GM21576 (cell line): ENCODE results near the gene SBNO2.

Experiments
- ATAC-seq: cut with Tn5 transposase; IDR thresholded peaks from one replicate; pipeline ENCODE4 v1.9.1; 2021; ENCODE audit warnings: mild to moderate bottlenecking, moderate library complexity; ENCODE audit not compliant: unreplicated experiment

SBNO2 gene

DNA sequence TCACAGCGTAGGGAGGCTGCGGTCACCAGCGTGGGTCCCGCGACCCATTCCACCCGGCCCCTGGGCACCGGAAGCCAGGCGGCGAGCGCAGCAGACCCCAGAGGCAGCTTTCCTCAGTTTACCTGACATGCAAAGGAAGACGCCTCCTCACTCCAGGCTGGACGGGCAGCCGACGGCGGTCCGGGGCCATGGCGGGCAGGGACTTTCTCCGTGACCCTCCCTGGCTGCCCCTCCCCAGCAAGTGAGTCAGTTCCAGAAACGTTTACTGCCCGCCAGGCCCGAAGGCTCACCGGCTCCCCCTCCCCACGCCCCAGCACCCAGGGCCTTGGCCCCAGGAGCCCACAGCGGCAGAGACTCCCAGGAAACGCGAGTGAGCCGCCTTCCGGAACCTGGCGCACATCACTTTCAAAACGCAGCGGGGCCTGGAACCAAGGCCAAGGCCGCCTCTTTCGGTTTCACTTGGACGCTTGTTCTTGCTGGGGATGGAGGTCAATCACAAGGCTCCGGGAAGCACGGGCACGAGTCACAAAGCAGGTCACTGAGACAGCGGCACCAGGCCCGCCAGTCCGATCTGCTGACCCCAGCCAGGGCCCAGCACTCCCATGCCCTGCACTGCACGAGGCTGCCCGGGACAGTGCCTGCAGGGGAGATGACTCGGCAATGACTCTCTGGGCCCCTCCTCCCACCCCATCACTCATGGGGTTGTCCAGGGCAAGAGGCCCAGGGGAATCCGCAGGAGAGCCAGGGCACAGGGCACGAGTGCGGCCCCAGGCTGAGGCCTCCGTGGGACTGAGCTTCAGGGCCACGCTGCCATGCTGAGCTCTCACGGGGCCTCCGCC lies 5.3 kb downstream of the SBNO2 start:
- no peak for ATAC-seq

- ATAC-seq: no peak
Measured at GRCh38 chr19:1167687-1168571, 6.1 kb downstream of the SBNO2 start.

GRCh38 chr19:1166872-1167573 lies 7.0 kb downstream of the SBNO2 start:
- ATAC-seq: no peak

GRCh38 chr19:1164684-1165531 lies 9.2 kb downstream of the SBNO2 start:
- ATAC-seq: no peak

DNA sequence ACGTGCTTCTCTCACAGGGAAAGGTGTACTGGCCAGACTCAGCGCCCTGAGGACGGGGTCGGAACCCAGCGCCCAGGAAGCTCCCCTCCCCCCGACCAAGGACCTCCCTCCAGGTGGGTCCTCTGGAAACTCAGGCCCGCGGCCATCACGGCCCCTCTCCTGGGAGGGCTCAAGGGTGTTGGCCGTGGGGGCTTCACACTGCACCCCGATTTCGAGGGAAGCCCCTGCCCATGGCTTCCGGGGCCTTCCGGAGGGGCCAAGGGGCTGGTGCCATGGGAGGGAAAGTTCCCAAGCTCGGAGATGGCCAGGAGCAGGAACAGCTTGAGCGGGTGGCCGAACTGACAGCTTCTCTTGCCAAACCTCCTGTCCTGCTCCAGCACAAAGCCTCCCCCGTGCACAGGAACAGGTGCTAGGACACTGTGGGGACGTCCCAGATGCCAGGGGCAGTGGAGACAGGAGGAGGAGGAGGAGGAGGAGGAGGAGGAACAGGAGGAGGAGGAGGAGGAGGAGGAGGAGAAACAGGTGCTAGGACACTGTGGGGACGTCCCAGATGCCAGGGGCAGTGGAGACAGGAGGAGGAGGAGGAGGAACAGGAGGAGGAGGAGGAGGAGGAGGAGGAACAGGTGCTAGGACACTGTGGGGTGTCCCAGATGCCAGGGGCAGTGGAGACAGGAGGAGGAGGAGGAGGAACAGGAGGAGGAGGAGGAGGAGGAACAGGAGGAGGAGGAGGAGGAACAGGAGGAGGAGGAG lies 10.0 kb downstream of the SBNO2 start:
- no peak for ATAC-seq

DNA sequence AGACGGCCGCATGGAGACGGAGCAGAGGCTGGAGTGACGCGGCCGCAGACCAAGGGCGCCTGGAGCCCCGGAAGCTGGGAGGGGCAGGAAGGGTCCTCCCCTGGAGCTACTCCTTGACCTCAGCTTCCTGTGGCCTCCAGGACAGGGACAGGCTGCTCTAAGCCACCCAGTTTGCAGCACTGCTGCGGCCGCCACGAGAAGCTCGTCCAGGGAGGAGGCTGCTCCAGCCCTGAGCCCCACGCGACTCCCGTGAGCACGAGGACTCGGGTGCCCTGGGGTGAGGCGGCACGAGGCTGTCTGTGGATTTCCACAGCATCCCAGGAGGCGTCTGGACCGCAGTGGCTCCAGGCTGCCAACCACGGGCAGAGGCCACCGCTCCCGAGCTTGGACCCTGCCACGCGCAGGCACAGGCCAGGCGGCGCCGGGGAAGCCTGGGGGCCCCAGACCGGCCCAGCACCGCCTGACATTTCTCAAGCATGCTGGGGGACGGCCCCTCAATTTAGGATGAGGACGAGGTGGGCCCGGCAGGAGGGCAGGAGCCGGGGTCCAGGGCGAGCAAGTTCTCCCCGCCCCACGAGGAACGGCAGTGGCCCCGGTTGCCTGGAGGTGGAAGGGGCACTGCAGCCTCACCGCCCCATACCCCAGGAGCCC lies 10.7 kb downstream of the SBNO2 start:
- ATAC-seq: no peak

GRCh38 chr19:1162404-1163282 lies 11.4 kb downstream of the SBNO2 start:
- ATAC-seq: no peak

DNA sequence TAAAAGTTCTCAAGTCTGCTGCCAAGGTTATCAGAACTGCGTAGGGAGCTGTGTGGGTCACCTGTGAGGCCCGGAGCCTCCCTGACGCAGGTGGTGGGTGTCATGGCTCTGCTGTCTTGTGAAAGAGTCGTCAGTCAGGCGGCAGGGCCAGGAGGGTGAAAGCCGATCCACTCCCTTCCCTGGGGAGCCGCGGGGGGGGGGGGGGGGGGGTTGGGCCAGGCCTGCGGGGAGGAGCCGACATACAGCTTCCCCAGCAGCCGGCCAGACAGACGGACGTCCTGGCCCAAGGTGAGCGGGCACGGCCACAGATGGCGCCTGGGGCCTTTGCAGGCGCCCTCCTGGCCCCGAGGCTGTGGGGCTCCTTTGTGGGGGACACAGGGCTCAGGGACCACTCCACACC lies 12.4 kb downstream of the SBNO2 start:
- ATAC-seq: no peak

GRCh38 chr19:1159864-1160595 lies 14.0 kb downstream of the SBNO2 start:
- no peak for ATAC-seq

- ATAC-seq: no peak
Measured at GRCh38 chr19:1158885-1159448, 15.1 kb downstream of the SBNO2 start.

DNA sequence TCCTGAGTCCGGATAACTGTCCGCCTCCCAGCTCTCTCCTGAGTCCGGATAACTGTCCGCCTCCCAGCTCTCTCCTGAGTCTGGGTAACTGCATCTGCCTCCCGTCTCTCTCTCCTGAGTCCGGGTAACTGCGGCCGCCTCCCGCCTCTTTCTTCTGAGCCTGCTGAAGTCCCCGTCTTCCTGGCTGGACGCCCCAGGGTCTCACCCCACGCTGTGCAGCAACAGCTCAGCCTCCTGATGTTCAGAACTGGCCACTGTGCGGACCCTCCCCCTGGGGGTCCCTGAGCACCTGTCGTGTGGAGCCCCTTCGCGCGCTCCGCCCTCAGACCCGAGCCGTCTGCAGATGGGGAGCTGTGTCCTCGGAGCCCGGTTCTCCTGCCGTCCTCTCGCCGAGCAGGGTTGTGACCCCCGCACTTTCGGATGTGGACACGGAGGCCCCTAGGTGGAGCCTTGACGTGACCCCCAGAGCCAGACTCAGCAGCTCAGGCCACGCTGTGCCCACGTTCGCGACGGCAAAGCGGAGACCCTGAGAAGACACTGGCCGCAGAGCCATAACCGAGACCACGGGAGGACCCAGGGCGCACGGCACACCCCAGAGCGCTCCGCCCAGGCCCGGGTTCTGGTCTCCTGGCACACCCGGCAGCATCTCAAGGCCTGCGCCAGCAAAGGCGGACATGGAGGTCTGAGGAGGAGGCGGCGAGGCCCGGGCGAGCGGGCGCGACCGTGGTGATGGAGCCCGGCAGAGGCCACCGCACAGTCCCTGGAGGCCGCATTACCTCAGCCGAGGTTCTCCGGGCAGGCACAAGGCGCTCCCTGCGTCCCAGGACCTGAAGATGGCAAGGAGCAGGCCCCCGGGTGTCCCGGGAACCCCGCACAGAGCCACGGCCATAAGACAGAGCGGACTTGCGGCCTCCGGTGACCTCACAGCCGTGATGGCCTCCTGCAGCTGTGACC lies 15.9 kb downstream of the SBNO2 start:
- no peak for ATAC-seq

DNA sequence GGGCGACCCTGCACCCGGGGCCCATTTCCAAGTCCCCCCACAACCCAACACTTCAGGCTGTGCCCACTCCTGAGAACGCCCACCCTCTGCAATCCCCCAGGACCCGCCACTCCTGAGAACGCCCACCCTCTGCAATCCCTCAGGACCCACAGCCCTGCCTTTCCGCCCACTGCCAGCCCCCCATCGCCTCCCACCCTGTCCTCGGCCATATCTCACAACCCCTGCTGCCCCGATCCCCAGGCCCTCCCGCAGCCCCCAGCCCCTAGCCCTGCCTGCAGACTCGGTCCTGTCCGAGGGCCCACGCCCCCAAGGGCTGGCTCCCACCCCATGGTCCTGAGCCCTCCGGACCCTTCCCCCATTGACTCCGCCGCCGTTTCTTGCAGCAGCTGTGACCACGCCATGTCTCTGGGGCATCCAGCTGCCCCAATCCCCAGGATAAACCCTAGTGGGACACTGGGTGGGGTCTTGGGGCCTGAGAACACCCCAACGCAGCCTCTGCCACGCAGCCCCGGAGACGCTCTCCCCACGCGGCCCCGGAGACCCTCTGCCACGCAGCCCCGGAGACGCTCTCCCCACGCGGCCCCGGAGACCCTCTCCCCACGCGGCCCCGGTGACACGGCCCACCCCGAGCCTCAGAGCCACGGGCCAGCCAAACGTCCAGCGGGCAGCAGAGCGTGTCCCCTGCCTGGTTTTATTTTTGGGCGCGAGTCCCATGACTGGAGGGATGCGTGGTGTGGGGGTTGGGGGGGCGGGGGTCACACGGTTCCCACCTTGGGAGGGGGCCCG lies 17.0 kb downstream of the SBNO2 start:
- no peak for ATAC-seq

DNA sequence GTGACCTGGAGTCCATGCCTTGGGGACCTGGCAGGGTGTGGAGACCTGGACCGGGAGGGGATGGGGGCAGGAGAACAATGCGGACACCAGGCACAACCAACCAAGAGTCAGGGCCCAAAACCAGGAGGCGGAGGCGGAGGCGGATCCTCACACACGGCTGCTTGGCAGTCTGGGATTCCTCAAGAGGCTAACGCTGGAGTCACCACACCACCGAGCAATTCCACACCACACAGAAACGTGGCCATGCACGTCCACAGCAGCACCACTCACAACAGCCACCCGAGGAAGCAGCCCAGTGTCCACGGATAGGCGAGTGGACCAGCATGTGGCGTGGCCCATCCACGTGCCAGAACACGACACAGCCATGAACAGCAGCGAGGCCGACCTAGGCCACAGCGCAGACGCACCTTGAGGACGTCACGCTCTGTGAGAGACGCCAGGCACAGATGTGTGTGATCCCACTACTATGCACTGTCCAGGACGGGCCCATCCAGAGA lies 17.7 kb downstream of the SBNO2 start:
- ATAC-seq: no peak

DNA sequence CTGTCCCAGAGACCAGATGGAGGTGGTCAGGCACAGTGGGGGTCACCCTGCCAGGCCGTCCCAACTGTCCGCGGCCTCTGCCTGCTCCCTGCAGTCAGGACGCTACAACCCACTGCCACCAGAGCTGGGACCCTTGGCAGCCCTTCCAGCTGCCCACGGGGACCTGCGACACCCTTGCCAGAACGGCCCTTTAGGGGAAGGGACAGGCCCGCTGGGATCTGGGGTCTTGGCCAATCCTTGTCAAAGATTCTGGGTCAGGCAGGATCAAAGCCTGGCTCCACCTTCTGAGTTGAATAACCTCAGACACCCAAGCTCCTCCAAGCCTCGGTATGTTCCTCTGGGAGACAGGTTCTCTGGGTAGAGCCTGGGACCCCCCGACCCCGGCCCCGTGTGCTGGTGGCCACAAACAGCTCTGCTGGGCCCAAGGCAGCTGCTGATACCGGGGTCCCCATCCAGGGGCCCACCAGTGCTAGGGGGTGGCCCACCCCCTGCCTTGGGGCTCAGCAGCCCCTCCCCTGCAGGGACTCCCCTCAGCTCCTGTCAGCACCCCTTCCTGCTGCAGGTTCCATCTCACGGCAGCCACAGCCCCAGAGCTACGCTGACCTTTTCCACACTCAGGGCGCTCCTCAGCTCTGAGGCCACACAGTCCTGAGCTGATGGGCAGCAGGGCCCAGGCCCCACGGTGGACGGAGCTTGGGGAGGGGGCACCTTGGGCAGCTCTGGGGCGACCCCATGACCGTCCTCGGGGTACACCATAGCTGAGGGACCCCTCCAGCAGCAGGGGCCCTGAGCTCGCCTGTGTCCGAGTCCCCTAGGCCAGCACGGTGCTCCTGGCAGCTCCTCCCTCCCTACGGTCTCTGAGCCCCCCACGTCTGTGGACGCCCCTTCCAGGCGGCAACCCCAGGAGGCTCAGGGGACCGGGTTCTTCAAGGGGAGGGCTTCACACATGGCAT lies 18.4 kb downstream of the SBNO2 start:
- ATAC-seq: no peak
